IPS-NIHi7 (cell line): Measurements from ENCODE around the gene CDK17.
"Not testable (repeated sequence)": the region's sequence is repeated elsewhere in the genome, so short reads cannot be mapped to it uniquely, and the experiment has no call there.

Source experiments
- DNase-seq: peaks from one replicate; pipeline ENCODE4 v3.0.0; 2012; ENCODE audit warnings: mixed read lengths; ENCODE audit errors: extremely low spot score

CDK17 gene

DNA sequence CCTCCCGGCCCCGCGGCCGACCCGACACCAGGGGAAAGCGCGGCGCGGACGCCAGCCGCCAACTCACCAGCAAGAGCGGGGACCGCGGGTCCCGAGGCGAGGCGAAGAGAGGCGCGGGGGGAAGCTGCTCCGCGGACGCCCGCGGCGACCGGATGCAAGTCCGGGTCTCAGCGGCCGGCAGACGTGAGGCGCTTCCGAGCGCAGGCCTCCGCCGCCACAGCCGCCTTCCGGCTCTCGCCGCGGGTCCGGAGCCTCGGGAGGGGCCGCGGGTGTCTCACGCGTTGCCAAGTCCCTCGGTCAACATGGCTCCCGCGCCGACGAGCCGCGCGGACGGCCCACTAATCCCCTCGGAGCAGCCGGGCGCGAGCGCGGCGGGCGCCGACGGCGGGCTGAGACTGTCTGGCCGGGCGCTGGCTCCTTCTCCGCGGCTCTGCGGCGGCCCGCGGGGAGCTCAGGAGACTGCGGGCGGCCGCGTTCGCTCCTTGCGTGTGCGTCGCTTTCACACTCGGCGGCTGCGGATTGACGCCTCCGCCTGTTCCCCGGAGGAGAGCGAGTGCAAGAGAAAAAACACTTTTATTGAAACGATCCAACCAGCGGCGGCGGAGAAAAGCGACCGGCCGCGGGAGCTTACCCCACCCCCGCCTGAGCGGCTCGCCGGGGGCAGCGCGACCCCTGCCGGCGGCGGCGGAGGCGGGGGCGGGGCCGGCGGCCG is at the start of gene CDK17:
Gene CDK17, minus strand, starts transcription at position 521 of the 712 bp plus-strand sequence. CDS start 65,603 bp downstream, outside the sequence.
- peak; percentile 90 for DNase-seq

DNA sequence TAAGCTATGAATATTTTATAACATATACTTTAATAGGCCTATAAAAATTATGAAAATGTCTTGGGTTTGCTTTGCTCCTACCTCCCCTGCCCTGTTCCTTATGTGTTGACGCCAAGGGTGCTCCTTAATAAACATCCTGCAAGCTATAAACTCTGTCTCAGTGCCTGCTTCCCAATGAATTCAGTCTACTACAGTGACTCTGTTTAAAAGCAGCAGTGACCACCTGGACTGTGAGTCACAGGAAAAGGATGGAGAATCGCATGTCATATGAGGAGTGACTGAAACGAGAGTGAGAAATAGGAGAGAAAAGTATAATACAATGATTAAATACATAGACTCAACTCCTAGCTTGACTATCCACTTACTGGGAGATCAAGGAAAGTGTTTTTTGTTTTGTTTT is 48.1 kb upstream of the CDK17 start:
- no peak for DNase-seq

DNA sequence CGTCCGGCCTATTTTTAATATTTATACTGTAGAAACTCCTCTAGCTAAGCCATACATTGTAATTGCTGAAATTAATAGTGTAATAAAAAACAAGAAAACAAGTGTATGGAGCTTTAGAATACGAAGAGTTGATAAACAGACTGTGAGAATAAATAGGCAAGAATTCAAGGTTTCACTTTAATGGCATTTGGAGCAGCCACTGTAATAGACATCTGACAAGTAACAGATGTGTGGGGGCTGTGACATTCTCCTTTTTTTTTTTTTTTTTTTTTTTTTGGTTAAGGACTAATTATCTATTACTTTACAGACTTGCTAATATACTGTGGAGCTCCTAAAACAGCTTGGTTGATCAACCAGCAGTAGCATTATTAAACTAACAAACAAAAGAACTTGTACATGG is 47.0 kb upstream of the CDK17 start:
- no peak for DNase-seq

DNA sequence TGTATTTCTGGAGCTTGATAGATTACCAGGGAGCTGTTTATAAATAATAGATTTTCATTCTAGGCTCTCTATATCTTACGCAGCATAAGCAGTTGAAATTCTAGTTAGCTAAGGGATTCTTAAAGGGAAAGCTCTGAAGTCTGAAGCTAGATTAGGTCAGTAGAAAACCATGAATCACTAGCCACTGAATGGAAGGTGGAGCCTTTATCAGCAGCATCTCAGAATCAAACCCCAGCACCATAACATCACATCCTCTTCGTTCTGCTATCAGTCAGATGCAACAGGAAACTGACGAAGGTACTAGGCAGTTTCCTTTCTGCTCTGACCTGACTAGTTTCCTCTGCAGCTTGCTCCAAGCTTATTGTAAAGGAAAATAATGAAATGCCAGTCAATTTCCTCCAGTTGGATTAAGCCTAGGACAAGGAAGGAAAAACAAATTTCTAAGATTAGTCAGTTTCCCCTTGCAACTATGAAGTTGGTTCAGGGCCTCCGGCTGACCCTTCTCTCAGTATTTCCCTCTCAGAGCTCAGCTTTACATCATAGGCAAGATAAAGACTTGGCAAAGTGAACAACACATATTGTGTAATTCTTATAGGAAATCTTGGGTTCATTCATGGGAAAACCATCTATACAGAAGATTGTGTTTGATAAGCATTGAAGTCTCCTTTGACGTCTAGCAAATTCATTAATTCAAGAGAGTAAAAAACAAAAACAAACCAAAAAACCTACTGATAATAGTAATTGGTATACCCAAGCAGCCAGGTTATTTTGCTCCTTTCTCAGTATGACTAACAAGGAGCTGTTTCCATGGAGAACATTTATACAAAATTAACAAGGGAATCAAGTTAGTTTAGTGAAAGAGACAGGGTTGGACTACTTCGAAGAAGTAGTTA is 45.7 kb upstream of the CDK17 start:
- no peak for DNase-seq

DNA sequence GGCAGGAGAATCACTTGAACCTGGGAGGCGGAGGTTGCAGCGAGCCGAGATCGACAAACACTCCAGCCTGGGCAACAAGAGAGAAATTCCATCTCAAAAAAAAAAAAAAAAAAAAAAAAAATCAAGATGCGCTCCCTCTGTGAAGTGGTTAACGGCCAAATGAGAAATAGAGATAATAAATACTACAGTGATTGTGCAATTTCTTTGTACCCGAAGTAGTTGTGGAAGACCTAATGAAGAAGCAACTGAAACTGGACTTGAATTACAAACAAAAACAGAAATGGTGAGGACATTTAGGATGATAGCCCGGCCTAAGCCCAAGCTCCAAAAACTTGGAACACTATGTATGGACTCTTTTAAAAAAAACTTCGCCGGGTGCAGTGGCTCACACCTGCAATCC is 44.2 kb upstream of the CDK17 start:
- no peak for DNase-seq

DNA sequence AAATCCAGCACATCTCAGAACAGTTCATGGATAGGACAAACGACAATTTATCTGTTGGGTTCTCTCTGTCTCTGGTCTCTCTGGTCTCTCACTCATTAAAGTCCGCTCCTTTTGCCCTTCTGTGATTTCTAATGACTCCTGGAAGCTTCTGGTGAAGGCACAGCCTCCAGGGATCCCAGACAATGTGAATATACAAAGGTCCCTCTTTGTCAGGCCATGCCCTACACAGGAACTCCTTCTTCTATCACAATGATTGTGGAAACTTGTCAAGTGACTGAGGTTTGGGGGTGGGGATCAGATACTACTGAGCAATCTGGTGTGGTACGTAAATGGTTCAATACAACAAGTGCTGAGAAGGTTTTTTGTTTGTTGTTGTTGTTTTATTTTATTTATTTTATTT is 42.7 kb upstream of the CDK17 start:
- no peak for DNase-seq

DNA sequence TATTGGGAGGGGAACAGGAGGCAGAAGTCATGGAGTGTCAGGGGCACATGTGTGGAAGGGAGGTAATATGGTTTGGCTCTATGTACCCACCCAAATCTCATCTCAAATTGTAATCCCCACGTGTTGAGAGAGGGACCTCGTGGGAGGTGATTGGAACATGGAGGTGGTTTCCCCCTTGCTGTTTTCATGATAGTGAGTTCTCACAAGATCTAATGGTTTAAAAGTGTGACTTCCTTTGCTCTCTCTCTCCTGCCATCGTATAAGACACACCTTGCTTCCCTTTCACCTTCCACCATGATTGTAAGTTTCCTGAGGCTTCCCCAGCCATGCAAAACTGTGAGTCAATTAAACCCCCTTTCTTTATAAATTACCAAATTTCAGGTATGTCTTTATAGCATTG is 41.6 kb upstream of the CDK17 start:
- DNase-seq: no peak

DNA sequence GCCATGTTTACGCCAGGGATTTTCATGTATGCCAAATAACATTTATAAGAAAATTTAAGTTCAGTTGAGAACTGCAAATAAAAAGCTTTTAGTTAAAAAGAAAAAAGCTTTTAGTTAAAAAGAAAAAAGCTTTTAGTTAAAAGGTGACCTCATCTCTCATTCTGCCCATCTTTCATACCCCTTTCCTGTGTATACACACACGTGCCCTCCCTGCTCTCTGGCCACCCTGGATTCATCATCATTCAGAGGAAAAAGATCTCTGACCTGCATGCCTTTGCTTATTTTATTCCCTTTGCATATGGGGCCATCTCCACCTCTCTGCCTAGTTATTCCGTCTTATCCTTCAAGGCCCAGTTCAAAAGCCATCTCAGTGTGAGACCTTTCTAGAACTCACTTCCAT is 38.1 kb upstream of the CDK17 start:
- no peak for DNase-seq

DNA sequence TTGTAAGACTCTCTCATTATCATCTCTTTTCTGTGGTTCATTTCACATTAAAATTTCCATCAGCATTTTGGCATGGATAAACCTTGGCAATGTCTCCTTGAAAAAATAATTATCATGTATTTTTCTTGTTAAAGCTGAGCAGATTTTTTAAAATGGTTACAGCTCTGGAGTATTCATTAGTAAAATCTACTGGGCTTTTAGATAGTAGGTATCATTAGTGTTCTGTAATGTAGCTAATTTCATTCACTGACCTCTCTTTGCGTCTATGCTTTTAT is 36.9 kb upstream of the CDK17 start:
- DNase-seq: no peak

DNA sequence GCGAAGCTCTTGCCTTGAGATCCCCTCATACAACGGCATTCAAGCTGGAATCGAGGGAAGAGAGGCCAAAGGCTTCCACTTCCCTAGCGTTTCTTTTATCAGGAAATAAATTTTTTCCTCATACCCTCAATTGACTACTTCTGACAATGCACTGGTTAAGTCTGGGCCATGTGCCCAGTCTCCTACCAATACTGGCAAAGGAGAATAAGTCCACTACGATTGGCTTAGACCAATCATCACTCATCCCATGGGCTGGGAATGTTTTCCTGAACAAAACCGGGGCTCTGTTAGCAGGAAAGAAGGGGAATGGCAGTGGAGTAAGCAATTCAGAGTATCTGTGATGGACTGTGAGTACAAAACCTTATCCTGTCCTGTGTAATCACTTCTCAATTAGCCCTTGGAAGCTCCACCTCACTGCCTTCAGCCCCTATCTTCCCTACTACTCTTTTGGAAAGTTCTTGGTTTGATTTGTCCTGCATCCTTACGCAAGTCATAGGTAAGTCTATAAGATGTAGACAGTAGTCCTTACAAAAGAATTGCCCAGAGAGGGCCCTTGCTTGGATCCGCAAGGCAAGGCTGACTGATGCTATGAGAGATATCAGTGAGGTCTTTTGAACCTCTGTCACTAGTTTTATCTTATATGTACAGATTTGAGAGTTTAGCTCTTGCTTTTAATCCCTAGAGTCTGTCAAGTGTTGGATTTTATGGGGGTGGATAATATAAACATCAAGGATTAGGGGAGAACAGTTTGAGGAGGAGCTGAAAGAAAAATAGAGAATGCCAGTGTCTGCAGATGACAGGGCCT is 36.3 kb upstream of the CDK17 start:
- no peak for DNase-seq

DNA sequence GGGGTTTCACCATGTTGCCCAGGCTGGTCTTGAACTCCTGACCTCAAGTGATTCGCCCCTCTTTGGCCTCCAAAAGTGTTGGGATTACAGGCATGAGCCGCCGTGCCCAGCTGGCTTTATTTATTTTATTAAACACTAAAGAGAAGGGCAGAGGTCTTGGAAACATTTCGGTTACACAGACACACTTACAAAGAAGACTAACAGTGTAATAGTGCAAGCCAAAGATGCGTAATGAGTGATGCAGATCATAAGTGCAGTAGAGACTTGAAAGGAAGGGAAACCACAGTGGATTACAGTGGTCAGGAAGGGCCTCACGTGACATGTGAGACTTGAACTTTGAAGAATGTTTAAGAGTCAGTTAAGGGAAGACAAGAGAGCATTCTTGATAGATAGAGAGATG is 33.9 kb upstream of the CDK17 start:
- DNase-seq: no peak

DNA sequence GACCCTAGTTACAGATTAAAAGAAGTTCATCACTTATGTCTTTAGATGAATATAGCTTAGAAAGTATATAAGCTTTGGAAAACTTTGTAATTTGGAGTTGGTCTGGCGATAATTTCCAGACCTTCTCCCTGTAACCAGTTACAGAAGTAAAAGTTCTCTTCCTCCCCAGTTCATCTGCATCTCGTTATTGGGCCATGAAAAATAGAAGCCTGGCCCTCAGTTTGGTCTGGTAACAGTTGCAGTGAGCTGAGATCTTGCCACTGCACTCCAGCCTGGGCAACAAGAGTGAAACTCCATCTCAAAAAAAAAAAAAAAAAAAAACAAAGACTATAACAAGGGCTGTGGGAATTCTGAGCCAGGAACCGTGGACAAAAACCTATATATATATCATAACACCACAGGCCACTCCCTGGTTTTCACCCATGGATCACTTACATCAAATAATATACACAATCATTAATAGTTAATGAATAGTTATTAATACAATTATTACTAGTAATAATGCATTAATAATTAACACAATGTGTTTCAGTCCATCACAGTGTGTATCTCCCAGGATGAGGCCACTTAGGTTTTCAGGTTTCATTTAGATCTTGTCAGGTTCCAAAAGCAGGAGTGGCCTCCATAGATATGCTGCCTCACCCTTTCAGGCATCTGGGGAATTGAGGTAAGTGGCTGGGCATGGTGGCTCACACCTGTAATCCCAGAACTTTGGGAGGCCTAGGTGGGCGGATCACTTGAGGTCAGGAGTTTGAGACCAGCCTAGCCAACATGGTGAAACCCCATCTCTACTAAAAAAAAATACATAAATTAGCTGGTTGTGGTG is 32.5 kb upstream of the CDK17 start:
- not testable (repeated sequence) for DNase-seq

DNA sequence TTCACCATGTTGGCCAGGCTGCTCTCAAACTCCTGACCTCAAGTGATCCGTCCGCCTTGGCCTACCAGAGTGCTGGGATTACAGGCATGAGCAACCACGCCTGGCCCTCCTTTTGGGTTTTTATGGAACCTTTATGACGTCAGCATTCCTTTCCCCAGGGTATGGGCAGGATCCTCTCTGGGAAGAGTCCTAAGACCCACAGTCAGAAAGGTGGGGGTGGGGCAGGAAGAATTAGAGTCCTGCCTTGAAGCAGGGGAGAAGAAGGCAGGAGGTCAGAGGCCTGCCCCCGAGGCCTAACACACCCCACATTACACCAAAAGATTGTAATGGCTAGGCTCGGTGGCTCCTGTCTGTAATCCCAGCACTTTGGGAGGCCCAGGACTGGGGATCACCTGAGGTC is 30.8 kb upstream of the CDK17 start:
- DNase-seq: no peak

DNA sequence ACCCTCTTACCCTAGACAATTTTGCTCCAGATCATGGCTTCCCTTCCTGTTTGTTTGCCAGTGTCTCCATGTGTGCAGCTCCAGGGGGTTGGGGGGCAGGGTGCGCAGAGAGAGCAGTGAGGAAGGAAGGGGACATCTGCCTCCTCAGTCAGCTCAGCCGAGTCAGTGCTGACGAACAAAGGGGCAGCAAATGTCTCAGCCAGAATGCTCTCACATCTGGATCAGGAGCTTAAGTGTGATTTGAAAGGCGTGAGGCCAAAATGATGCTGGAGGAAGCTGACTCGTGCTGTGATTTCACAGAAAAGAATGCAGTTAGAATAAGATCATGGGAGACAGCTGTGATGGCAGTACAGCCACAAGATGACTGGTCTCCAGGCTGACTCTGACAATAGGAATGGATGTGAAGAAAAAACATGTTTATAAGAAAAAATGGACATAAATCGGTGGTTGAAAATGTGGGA is 27.1 kb upstream of the CDK17 start:
- DNase-seq: peak; percentile 29

DNA sequence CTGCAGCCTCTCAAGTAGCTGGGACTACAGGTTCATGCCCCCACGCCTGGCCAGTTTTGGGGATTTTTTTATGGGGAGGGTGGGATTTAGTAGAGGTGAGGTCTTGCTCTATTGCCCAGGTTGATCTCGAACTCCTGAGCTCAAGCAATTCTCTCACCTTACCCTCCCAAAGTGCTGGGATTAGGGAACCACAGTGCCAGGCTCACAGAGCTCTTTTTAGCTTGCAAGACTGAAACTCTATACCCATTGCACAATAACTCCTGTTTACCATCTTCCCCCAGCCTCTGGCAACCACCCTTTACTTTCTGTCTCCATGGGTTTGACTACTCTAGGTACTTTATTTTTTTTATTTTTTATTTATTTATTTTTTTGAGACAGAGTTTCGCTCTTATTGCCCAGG is 25.7 kb upstream of the CDK17 start:
- no peak for DNase-seq

DNA sequence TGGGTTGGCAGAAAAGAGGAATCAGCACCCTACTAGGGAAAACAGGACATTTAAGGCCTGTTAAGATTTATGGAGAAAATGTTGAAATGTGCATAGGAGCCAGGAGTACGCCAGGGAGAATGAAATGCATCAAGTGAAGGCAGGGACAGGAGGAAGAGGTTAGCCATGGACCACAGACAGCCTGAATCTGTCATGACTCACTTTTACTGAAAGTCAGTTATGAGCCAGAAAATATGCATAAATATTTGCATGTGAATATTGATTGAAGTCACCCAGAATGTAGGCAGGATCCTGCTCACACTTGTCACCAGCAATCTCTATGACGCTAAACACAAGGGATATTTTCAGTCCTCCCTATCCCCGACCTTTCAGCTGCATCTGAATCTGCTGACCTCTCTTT is 25.1 kb upstream of the CDK17 start:
- DNase-seq: no peak

DNA sequence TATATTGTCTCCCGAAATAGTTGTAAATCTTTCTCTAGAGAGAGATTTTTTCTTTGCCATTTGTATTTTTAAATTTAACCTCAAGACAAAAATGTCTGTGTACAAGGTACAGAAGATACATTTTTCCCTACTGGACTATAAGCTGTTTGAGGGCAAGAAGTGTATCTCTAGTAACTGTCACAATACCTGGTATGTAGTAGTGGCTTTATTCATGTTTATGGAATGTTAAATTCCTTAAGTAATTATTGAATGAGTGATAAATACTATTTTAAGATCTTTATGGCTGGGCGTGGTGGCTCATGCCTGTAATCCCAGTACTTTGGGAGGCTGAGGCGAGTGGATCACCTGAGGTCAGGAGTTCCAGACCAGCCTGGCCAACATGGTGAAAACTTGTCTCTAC is 24.4 kb upstream of the CDK17 start:
- DNase-seq: no peak

DNA sequence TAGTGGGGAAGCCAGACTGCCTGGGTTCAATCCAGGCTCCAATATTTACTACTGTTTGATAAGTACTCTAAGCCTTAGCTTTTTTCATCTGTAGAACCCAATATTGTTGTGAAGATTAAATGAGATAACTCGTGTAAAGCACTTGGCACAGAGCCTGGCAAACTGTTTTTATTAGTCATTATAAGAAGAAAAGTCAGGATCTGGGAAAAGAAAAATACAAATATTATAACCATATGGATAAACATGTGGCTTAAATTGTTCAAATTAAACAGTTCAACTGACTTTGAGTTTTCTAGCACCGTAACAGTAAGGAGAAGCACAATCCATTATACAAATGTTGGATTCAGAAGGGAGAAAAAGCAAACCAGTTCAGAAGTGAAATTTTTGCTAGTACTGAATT is 22.0 kb upstream of the CDK17 start:
- DNase-seq: no peak

DNA sequence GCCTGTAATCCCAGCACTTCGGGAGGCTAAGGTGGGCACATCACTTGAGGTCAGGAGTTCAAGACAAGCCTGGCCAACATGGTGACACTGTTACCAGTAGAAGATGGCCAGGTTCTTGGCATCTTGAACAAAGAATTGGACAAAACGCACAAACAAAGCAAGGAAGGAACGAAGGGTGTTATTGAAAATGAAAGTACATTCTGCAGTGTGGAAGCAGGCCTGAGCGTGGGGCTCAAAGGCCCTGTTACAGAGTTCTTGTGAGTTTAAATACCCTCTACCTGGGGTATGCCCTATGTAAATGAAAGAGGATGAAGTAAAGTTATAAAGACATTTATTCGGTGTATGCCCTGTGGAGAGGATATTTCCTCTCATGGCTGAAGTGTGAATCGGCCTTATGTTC is 20.8 kb upstream of the CDK17 start:
- DNase-seq: no peak

DNA sequence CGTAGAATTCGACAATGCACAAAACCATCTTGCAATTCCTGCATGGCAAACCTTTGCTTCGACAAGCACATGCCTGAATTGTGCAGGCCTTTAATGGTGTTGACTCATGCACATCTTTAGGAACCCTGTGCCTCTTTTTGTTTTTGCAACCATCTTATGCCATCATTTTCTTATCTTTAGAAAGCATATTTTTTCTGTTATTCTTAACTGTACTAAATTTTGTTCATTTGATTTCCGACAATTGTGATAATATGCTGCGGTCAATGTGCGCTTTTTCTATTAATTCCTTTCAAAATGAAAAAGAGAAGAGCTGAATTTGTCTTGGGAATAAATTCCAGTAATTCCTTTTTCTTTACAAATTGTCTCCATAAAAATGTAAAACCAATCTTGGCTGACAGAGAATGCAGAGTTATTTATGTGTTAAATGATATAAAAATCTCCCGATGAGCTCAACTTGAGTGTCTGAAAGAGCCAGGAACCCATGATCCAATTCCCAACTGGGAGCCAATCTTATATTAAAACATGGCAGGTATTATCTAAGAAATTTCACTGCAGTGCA is 20.1 kb upstream of the CDK17 start:
- DNase-seq: no peak

DNA sequence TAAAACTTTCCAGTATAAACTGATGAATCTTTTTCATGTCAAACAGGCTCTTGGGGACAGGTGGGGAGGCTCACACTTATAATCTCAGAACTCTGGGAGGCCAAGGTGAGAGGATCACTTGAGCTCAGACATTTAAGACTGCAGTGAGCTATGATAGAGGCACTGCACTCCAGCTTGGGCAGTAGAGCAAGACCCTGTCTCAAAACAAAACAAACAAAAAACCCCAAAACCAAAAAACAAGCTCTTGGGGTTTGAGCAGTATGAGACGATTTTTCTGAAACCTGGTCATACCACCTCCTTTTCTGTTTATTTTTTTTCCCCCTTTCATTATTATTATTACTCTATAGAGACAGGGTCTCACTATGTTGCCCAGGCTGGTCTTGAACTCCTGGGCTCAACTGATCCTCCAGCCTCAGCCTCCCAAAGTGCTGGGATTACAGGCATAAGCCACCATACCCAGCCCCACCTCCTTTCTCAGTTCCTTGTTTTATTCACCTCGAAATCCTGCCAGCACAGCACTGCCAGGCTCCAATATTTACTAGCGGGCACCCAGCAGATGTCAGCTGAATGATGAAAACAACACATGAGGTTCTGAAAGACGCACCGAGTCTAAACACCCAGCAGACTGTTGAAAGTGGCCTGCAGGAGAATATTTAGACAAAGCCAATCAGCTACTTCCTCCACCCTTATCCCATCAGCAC is 19.5 kb upstream of the CDK17 start:
- DNase-seq: no peak
